GM18505 (cell line): Measurements from ENCODE around the gene FMOD.

Experiments used
- ATAC-seq: cut with Tn5 transposase; IDR thresholded peaks from one replicate; pipeline ENCODE4 v1.9.1; 2021; ENCODE audit not compliant: unreplicated experiment
- POLR2A ChIP-seq: IDR thresholded peaks from 4 replicates; pipeline ENCODE4 v1.6.1; 2011; ENCODE audit warnings: borderline replicate concordance; ENCODE audit not compliant: insufficient read depth, insufficient read length; ENCODE audit errors: extremely low read depth

Gene FMOD

DNA sequence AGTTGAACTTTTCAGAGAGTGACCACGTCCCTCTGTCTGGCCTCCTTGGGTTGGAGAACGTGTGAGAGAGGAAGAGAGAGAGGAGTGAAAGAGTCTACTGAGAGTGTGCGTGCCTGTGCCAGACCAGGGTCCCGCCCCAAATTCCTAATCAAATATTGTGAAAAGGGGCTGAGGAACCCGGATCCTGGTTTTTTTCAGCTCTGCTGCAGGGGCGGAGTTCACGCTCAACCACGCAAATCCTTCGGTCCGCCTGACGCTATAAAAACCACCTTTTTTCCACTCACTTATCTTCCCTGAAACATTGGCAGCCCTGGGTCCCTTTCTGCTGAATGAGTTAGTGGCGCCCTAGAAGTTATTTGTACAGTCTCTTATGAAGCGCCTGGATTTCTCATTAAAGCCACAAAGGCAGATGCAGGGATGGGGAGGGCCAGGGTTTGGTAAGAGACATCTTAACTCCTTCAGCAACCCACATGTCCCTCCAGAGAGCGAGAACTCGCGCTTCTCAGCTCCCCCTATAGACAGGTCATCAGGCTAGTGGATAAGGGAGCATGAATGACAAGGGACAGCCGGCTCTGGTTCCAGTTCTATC is at the start of gene FMOD:
FMOD (minus strand) TSS at position 86 of the 589 bp plus-strand sequence. CDS start 2,852 bp downstream, outside the sequence.
- no peak for ATAC-seq
- TF ChIP-seq POLR2A: no peak

DNA sequence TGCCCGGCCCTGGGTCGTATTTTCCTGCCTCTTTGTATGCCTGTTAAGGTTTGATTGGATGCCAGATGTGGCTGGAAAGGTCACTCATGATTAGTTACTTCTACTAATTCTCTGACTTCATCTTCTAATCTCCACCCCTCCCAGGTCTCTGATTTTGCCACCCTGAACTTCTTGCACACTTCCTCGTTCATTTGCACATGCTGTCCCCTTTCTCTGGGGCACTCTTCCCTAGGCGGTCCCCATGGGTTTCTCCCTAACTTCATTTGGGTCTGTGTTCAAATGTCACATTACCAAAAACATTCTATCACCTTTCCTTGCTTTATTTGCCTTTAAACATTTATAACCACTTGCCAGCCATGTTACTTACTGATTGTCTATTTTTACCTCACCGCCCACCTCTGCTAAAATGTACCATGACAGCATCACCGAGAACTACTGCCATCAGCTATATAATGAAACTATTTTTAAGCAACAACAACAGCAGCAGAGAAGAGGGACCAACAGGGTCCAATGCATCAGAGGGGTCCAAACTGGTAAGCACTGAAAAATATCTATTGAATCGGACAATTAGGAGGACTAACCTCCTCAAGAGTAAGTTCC is 45.8 kb upstream of the FMOD start:
- no peak for ATAC-seq
- no peak for TF ChIP-seq POLR2A

DNA sequence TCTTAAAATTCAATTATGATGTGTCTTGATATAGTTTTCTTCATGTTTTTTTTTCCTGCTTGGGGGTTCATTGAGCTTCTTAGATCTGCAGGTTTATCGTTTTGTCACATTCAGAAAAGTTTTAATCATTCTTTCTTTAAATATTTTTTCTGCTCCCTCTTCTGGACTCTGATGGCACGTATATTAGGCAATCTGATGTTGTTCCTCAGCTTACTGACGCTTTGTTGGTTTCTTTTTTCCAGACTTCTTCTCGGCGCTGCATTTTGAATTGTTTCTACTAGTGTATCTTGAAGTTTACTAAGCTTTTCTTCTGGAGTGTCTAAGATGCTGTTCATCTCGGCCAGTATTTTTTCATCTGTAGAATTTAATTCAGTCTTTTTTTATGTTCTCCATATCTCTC is 44.8 kb upstream of the FMOD start:
- no peak for TF ChIP-seq POLR2A
- no peak for ATAC-seq

DNA sequence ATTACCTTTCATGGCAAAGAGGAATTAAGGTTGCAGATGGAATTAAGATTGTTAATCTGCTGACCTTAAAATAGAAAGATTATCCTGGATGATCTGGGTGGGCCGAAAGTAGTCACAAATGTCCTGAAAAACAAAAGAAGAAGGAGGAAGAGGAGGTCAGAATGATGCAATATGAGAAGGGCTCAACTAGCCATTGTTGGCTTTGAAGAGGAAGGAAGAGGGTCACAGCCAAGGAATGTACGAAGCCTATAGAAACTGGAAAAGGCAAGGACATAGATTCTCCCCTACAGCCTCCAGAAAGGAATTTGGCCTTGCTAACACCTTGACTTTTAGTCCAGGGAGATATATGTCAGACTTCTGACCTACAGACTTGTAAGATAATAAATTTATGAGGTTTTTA is 39.4 kb upstream of the FMOD start:
- ATAC-seq: no peak
- no peak for TF ChIP-seq POLR2A

DNA sequence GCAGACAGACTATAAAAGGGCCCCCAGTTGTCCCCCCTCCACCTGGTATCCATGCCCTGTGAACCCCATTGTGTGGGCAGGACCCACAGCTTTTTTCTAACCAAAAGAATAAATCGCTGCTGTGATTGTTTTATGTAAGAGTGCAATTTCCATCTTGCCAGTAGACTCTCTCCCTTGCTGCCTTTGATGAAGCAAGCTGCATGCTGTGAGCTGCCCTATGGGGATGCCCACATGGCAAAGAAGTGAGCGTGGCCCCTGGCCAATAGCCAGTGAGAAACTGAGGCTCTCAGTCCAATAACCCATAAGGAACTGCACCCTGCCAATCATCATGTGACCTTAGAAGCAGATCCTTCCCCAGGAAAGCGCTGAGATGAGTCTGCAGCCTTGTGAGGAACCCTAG is 37.8 kb upstream of the FMOD start:
- no peak for ATAC-seq
- TF ChIP-seq POLR2A: no peak

DNA sequence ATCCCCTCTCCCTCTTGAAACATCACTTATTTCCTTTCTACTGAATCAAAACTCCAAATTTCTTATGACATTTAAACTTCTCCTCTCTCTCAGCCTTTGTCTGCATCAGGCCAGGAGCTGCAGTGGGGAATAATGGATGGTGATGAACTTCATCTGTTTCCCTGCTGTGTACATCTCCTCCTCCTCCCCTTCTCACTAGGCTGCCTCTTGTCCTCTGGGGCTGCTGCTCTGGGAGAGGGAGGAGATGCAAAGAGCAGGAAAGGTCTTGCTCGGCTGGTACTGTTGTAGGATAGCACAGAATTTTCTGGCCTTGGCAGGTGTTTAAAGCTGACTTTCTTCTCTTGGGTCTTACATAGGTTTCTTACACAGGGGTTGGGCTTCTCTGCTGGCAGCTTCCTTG is 31.1 kb upstream of the FMOD start:
- TF ChIP-seq POLR2A: no peak
- ATAC-seq: no peak

DNA sequence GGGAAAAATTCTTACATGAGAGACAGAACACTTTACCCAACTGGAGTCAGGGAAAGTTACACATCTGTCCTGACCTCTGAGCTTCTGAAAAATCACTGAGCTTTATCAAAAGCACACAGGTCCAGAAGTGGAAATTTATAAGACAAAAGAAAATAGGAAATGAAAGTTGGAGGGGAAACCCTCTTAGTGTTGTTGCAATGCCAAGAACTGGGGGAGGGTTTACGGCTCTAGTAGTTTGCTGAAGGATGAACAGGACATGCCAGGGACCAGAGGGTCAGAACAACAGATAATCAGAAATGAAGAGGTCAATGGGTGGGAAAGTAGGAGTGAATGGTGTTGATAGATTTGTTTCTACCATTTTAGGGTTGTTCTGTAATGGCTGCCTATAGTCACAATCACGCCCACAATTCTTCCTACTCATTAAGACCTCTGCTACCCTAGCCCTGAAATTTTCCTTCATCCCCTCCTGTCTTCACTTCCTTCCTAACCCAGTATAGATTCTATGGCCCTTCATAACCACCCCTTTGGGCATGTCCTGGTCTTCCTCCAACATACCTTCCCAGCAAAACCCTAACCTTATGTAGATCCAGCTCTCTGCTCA is 30.3 kb upstream of the FMOD start:
- no peak for ATAC-seq
- no peak for TF ChIP-seq POLR2A

DNA sequence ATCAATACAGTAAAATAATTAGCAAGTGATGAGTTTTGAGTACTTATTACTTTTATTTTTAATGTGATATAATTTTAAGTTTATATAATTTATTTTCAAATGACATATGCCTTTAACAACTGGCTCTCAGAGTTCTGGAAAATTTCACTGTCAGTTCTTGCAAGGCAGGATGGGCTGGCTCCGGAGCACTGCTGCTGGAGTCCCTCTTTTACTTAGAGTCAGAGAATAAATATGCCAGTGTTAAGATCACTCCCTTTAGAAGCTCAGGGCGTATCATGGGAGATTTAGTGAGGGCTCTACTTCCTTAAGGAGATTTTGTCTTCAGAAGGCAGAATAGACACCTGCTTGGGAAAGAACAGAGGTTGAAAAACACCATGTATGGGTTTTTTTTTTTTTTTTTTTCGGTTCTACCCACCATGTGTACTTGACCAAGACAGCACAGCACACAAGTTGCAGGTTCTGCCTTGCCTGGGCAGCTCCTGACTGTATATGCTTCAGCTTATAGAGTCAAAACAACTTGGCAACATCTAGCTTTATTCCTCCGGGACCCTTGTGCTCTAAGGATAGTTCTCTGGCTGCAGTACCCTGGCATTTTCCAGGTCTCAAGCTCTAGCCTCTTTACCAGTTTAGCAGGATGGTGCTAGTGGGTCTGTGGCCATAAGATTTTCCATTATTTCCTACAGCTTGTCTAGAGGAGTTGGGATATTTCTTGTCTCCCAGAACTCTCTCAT is 29.7 kb upstream of the FMOD start:
- no peak for ATAC-seq
- no peak for TF ChIP-seq POLR2A

DNA sequence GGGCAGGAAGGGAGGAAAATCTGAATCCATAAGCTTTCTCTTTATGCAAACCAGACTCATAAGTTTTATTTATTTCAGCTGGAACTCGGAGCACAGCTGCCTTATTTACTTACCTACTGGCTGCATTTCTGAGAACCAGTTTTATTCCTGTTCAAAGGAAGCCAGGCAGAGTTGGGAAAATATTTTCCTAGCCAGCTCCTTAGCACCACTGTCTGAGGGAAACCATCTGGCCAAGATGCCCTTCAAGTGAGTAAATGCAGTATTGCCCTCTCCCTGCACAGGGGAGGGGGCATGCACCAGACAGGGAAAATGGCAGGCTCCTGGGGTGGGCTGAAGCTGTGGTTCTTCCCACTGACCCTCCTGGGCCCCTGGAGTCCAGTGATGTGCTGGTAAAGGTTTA is 28.9 kb upstream of the FMOD start:
- ATAC-seq: no peak
- no peak for TF ChIP-seq POLR2A

DNA sequence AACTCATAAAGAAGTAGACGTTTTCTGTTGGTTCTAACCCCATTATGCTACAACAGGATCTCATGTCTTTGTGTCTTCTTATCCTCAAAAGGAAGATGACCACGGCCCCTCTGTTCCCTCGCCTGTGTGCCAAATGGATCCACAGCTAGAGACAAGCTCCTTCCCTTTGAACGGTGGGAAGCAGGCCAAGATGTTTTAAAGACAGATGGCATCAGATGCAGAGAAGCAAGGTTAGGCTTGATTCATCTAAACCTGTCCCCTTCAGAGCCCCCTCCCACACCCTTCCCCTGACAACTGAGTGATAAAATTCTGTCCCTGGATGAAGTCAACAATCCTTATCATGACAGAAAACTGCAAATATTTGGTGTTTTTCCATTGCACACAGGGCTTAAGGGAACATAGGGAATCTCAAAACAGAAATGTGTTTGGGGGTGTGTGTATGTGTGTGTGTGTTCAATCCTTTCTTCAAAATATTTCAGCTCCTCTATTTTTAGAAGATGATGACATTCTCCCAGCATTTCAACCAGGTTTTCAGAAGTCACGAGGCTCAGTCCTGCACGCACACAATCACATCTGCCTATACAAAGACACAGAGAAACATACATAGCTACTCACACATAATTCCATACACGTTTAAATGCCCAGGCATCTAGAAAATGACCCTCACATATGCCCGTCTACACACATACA is 27.8 kb upstream of the FMOD start:
- TF ChIP-seq POLR2A: no peak
- no peak for ATAC-seq

DNA sequence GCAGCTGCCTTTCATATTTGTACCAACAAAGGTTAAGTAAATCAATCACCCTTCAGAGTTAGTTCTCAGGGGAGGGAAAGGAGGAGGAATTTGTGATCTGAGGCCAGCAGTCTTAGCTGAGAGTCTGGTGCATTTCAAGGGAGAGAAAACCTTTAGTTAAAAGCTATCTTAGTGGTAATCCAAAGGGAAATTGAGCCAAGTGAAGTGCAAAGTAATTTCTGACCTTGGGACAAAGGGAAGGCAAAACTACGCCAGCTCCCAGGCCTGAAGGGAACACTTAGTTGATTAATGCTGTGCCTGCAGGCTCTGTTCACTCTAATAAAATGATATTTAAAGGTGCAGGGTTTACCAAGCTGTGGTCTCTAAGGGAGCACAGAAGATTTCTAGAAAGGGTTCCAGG is 23.1 kb upstream of the FMOD start:
- TF ChIP-seq POLR2A: no peak
- ATAC-seq: no peak

DNA sequence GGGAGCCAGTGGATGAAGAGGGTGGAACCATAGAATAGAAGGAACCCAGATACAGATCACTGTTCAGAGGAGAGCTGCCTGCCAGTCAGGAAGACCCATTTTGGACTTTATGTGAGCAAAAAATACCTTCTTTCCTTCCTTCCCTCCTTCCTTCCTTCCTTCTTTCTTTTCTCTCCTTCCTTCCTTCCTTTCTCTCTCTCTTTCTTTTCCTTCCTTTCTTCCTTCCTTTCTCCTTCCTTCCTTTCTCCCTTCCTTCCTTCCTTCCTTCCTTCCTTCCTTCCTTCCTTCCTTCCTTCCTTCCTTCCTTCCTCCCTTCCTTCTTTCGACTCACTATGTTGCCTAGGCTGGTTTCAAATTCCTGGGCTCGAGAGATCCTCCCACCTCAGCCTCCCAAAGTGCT is 22.1 kb upstream of the FMOD start:
- ATAC-seq: no peak
- TF ChIP-seq POLR2A: no peak

DNA sequence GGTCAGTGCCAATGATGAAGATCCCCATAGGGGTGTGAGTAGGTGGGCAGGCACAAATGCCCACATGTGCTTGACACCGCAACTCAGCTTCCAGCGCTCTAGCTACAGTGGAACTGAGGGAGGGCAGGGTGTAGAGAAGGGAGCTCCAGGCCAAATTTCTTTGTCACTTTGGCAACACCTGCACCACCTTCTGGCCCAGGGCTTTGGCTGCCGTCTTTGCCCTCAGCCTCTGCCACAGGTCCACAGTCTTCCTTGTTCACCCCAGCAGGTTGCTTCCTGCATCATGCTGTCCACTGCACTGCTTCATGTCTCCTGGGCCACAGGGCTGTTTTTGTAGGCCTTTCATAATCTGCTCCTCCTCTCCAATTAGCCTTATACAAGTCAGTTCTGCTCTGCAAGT is 20.4 kb upstream of the FMOD start:
- TF ChIP-seq POLR2A: no peak
- no peak for ATAC-seq

DNA sequence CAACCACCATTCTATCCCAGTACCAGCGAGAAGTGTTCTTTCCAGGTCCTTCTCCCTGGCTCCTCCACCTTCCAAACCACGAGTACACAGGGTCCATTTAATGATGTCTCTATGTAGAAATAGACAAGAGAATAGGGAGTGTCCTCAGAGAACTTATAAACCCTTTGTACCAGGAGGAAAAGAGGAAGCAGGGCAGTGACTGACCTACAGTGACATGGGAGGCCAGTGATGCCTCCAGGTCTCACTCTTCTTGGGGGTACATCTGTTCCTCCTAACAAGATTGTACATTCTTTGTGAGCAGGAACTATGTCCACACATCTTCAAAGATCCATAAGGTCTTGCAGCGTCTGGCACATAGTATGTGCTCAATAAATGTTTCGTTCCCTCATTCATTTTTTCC is 18.7 kb upstream of the FMOD start:
- ATAC-seq: no peak

More for the DNA sequence above, 18.7 kb upstream of the FMOD start:
- no peak for TF ChIP-seq POLR2A
